ENCODE data around the gene VKORC1.

GRCh38 chr16:31135535-31136286 lies 41.1 kb upstream of the VKORC1 start, which contains the start of gene PRSS8:
- TF ChIP-seq, protein P1, sequence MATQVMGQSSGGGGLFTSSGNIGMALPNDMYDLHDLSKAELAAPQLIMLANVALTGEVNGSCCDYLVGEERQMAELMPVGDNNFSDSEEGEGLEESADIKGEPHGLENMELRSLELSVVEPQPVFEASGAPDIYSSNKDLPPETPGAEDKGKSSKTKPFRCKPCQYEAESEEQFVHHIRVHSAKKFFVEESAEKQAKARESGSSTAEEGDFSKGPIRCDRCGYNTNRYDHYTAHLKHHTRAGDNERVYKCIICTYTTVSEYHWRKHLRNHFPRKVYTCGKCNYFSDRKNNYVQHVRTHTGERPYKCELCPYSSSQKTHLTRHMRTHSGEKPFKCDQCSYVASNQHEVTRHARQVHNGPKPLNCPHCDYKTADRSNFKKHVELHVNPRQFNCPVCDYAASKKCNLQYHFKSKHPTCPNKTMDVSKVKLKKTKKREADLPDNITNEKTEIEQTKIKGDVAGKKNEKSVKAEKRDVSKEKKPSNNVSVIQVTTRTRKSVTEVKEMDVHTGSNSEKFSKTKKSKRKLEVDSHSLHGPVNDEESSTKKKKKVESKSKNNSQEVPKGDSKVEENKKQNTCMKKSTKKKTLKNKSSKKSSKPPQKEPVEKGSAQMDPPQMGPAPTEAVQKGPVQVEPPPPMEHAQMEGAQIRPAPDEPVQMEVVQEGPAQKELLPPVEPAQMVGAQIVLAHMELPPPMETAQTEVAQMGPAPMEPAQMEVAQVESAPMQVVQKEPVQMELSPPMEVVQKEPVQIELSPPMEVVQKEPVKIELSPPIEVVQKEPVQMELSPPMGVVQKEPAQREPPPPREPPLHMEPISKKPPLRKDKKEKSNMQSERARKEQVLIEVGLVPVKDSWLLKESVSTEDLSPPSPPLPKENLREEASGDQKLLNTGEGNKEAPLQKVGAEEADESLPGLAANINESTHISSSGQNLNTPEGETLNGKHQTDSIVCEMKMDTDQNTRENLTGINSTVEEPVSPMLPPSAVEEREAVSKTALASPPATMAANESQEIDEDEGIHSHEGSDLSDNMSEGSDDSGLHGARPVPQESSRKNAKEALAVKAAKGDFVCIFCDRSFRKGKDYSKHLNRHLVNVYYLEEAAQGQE (IDR thresholded peaks at IDR 0.05; ENCODE audit: insufficient replicate concordance, low read depth), result no peak
- TF ChIP-seq CTCF (IDR thresholded peaks at IDR 0.05; ENCODE audit: insufficient read depth, low read length) (no peak), GABPA (IDR thresholded peaks at IDR 0.05; ENCODE audit: low read depth) (no peak), POLR2AphosphoS5 (IDR thresholded peaks at IDR 0.05; ENCODE audit: low read depth) (no peak)

Measured in HL-60 (cell line).